ENCODE results near the gene MSRB3.
"Not testable (repeated sequence)": the region's sequence is repeated elsewhere in the genome, so short reads cannot be mapped to it uniquely, and the experiment has no call there.

MSRB3 gene

DNA sequence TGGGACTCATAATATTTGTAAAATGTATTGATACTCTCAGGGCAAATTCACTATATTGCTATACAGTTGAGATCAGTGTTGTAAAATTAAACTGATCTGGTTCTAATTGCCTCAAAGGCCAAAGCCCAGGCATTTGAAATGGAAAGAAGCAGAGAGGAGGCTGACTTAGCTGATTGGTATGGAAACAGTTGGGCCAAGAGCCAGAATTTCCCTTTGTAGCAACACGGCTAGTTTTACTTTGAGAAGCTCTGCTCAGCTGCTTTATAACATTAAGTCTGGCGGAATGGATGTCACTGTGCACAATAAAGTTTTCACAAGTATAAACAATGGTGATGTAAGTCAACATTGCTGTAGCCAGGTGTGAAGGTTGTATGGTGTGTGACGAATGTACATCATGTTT lies 186.4 kb downstream of the MSRB3 start:
- DNase-seq, result no peak
- in situ Hi-C loops (cut with MboI; ENCODE audit: low pct_unique_long_range_greater_than_20kb, low sequenced_read_pairs), result no loop called here

DNA sequence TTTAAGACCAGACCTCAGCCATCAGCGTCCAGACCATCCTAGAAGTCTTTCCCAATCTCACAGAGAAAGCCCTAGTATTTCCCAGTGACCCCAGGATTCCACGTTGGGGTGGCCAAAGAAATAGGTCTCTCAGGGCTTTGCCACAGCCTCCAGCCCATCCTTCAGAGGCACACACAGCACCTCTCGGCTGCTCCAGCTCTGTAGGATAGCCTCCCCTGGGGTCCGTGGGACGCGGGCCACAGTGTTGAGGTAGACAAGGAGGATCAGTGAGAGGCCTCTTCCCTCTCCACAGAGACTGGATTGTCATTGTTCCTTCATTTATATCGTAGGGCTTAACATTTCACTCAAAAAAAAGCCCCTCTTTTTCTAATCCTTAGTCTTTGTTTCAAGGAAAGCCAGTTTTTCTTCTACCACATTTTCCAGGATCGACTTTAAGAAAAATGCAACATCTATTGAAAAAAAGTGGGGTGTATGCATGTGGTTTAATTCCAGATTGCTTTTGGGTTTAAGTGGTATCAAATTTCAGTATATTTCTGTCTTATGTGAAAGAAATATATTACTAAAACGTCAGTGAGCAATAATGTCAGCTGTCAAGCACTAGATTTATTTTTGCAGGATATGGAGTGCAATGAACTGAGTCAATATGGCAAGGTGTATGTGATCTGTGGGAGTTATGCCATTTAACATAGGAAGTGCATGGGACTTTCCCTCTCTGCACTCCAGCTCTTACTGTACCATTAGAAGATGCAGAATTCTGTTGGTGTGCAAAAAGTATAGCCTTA lies 187.5 kb downstream of the MSRB3 start:
- no peak for DNase-seq
- in situ Hi-C loops (cut with MboI; ENCODE audit: low pct_unique_long_range_greater_than_20kb, low sequenced_read_pairs), result no loop called here

DNA sequence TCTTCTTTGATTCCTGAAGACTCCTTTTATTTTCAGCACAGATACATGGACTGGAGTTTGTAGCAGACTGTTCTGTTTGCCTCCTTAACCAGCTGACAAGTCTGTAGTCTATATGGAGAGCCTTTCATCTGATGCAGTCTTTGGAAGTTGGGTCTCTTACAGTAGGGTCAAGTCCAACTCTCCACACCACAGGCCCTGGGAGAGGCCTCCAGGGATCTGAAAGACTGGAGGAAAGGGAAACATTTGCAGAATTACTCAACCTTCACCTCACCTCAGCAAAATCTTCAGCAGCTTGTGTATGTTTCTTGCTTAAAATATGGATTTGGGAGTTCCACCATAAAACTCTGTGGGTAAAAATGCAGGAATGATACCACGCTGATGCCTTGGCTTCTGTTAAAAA lies 188.4 kb downstream of the MSRB3 start:
- DNase-seq, result no peak
- in situ Hi-C loops (cut with MboI; ENCODE audit: low pct_unique_long_range_greater_than_20kb, low sequenced_read_pairs), result no loop called here

DNA sequence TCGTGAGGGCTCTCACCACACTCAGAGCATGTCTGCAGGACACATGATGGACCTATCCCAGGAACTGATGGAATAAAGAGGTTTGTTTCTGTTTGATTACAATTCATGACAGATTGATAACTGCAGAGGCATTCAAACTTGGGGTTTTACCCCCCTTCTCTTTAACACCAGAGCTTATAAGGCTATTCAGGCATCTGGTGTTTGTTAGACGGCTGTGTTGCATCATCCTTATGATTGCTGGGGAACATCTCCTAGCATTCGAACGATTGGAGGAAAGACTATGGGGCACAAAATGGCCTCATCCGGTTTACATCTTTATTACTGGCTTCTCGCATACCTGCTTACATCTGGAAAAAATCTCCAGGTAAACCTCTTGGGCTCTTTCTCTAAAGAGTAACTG lies 191.8 kb downstream of the MSRB3 start:
- no peak for DNase-seq

DNA sequence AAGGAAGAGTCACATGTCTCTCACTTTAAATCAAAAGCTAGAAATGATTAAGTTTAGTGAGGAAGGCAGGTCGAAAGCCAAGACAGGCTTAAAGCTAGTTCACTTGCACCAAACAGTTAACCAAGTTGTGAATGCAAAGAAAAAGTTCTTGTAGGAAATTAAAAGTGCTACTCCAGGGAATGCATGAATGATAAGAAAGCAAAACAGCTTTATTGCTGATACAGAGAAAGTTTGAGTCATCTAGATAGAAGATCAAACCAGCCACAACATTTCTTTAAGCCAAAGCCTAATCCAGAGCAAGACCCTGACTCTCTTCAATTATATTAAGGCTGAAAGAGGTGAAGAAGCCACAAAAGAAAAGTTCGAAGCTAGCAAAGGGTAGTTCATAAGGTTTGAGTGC lies 193.6 kb downstream of the MSRB3 start:
- no peak for DNase-seq
- in situ Hi-C loops (cut with MboI; ENCODE audit: low pct_unique_long_range_greater_than_20kb, low sequenced_read_pairs), result no loop called here

More for the DNA sequence above, 191.8 kb downstream of the MSRB3 start:
- in situ Hi-C loops (cut with MboI; ENCODE audit: low pct_unique_long_range_greater_than_20kb, low sequenced_read_pairs), result no loop called here

DNA sequence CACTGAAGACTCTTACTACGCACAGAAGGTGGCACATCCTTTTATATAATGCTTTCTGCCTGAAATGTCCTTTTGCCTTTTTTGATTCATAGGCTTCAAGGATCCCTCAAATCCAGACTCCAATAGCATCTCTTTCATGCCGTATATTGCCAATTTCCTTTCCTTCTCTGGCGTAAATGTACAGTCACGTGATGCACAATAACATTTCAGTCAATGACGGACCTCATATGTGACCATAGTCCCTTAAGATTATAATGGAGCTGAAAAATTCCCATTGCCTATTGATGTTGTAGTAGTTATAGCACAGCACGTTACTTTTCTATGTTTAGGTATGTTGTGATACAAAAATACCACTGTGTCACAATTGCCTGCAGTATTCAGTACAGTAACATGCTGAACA lies 196.3 kb downstream of the MSRB3 start:
- in situ Hi-C loops (cut with MboI; ENCODE audit: low pct_unique_long_range_greater_than_20kb, low sequenced_read_pairs), result no loop called here
- DNase-seq, result no peak

DNA sequence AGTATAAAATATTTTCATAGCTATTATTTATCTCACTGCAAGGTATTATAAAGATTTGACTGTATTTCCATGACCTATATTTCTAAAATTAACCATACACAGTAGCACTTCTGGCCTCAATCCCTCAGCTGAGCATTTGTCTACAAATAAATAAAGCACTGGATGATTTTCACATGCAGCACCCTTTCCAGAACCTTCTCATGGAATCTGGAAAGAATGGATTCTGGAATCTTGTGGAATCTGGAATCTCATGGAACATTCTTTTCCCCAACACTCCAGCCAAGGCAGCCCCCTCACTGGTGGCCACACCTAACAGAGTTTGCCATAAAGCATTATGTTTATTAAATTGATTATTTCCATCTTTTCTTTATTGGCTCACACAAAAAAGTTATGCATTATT lies 199.2 kb downstream of the MSRB3 start:
- DNase-seq, result no peak
- in situ Hi-C loops (cut with MboI; ENCODE audit: low pct_unique_long_range_greater_than_20kb, low sequenced_read_pairs), result no loop called here

DNA sequence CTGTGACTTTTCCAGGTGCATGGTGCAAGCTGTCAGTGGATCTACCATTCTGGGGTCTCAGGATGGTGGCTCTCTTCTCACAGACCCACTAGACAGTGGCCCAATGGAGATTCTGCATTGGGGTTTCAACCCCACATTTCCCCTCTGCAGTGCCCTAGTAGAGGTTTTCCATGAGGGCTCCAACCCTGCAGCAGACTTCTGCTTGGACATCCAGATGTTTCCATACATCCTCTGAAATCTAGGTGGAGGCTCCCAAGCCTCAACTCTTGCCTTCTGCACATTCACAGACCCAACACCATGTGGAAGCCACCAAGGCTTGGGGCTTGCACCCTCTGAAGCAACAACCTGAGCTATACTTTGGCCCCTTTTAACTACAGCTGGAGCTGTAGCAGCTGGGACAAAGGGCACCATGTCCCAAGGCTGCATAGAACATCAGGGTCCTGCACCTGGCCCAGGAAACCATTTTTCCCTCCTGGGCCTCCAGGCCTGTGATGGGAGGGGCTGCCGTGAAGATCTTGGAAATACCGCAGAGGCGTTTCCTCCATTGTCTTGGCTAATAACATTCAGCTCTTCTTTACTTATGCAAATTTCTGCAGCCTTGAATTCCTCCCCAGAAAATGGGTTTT lies 205.5 kb downstream of the MSRB3 start:
- DNase-seq; in situ Hi-C loops (cut with MboI; ENCODE audit: low pct_unique_long_range_greater_than_20kb, low sequenced_read_pairs): not testable (repeated sequence)

DNA sequence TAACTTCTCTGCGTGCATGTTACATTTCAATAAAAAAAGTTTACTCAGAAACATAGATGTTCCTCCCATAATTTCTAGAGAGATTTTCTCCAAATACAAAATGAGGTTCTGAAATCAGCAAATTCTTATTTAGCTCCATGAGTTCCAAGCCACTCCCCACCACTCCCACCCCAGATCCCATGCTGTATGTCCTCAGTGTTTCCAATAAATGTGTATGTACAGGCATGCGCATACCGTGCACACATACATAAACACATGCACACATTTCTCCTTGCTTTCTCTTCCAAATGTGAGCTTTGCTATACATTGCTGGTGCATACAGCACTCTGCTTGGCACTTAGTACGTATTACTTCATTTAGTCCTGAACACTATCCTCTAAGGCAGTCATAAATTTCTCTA lies 209.7 kb downstream of the MSRB3 start:
- DNase-seq, result no peak
- in situ Hi-C loops (cut with MboI; ENCODE audit: low pct_unique_long_range_greater_than_20kb, low sequenced_read_pairs), result no loop called here

DNA sequence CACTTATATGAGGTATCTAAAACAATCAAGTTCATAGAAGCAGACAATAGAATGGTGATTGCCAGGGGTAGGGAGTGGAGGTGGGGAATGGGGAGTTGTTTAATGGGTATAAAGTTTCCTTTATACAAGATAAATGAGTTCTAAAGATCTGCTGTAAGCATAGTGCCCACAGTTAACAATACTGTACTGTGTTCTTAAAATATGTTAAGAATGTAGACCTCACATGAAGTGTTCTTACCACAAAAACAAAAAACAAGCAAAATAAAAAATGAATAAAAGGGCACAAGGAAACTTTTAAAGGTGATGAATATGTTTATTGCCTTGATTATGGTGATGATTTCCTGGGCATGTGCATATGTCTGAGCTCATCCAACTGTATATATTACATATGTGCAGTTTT lies 211.8 kb downstream of the MSRB3 start:
- DNase-seq, result no peak
- in situ Hi-C loops (cut with MboI; ENCODE audit: low pct_unique_long_range_greater_than_20kb, low sequenced_read_pairs), result no loop called here

DNA sequence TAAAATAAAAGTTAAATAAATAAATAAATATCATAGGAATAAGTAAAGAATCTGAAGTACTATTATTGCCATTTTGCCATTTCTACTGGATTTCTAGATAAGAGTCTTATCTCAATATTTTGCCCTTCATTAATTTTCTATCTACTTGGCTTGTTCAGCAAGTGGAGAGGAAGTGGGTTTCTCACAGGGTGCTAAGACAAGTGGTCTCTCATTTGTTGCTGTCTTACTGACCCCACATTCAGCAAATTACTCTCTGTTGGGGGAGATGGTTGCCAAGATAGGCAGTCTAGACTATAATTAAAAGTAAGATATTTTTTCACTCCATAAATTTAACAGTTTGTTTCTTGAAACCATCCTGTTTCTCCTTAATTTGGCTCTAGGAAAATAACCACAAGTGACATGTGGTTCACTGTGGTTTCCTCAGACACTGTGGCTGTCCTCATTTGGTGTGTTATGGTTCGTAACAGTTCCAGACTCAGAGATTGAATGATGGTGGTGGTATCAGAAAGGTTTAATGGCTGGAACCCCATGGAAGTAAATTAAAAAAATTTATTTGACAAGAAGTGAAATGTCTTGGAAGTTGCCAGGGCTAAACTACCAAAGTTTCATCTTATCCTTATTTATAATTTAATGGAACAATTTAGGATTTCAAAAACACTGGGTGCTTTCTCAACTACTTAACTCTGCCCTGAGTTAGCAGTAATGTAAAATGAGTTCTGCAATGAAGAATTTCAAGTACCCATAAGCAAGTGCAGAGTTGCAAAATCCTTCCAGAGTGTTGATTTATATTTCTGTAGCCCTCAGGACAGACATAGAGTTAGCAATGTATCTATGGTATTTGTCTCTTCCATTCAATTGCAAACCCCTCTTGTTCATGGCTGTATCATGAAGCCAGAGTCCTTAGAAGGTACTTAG lies 214.8 kb downstream of the MSRB3 start:
- in situ Hi-C loops (cut with MboI; ENCODE audit: low pct_unique_long_range_greater_than_20kb, low sequenced_read_pairs), result no loop called here
- DNase-seq, result peak; percentile 15

DNA sequence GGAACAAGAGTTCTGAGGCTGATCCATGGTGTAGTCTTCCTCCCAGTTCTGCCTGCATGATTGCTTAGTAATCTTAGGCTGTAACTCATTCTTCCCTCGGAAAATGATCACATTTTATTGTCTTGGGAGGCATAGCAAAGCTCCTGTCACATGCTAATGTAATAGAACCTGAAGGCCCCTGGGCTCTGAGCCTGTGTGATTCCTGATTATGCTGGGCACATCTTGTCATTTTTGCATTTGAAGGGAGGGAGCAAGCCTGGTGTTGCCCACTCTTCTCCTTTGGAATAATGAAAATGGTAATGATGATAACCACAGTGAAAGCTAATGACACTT lies 215.4 kb downstream of the MSRB3 start:
- in situ Hi-C loops (cut with MboI; ENCODE audit: low pct_unique_long_range_greater_than_20kb, low sequenced_read_pairs), result no loop called here
- DNase-seq, result no peak

DNA sequence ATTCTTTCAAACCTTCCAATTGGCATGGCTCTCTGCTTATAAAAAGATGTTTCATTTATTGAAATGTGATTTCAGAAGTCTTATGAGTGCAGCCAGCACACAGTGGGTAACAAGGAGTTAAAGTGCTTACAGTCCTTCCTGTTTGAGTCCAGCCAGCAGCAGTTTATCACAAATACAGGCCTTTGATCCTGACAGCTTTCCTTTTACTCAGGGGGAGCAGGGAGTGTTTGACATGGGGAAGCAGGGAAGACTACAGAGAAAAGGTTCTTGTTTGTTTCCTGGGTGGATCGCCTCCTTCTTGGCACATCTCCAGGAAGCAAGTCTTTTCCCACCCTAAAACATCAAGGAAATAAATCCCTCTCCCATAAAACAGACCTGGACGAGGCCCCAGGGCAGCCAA lies 216.1 kb downstream of the MSRB3 start:
- in situ Hi-C loops (cut with MboI; ENCODE audit: low pct_unique_long_range_greater_than_20kb, low sequenced_read_pairs), result no loop called here
- no peak for DNase-seq

DNA sequence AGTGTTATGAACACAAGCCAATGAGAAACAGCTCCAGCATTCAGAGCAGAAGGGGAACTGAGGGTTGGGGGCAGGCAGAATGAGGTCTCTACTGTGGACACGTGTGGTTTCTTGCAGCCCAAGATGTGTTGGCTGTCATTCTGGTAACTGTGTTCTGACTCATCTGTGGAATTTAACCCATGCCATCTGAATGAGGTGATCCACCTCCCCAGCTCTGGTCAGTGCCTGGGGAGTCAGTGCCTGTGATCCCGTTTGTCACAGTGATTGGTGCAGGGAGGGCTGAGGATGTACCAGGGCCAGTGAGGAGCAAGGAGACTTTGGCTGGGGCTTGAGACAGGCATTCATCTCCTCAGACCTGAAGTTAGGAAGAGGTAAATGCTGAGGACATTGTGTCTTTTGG lies 216.8 kb downstream of the MSRB3 start:
- in situ Hi-C loops (cut with MboI; ENCODE audit: low pct_unique_long_range_greater_than_20kb, low sequenced_read_pairs), result no loop called here
- no peak for DNase-seq

DNA sequence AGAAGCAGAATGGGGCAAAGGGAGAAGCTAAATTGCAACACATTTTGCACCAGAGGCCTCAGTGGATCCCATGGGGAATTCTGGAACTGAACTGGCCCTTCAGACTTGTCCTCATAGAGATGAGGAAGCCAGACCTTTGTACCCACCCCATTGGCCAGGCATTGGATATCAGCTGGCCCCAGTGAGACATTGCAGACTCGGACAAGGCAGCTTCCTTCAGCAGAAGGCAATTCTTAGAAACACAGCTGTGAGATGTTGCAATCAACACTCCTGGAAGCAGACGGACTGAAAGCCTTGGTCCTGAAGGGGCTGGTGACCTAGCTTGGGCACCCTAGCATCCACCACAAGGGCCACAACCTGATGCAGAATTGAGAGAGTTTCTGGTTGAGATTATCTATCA lies 218.1 kb downstream of the MSRB3 start:
- in situ Hi-C loops (cut with MboI; ENCODE audit: low pct_unique_long_range_greater_than_20kb, low sequenced_read_pairs), result no loop called here
- DNase-seq, result no peak

DNA sequence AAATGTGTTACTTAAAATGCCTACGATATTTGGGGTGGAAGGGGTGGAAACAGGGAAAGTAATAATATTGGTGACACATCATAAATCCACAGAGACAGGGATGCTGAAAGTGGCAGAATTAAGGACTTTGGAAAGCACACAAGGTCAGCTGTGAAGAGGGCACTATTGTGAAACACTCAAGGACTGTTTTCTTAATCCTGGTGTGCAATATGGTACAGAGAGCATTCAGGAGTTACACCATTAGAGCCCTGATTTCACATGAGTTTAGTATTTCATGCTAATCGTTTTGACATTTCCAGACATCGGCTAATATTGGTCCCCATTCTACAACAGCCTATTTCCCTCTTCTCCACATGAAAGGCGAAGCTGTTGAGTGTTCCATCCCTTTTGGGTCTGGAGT lies 219.2 kb downstream of the MSRB3 start:
- no peak for DNase-seq
- in situ Hi-C loops (cut with MboI; ENCODE audit: low pct_unique_long_range_greater_than_20kb, low sequenced_read_pairs), result no loop called here

DNA sequence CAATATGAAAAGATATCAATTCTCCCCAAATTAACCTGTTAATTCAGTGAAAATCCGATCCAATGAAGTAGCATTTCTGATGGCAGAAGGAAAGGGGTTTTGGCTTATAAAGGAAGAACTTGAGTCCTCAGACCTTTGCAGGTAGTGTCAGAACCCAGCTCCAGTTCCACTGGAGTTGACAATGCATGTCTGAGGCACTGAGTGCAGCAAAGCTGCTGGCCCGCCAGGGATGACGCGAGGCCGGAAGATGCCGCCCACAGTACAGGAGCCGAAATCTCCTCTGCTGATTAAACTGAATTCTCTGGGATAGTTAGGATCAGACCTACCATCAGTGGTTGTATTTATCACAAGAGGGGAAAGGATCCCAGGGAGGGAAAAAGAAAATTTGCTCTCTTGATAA lies 220.7 kb downstream of the MSRB3 start:
- in situ Hi-C loops (cut with MboI; ENCODE audit: low pct_unique_long_range_greater_than_20kb, low sequenced_read_pairs), result no loop called here
- DNase-seq, result no peak

DNA sequence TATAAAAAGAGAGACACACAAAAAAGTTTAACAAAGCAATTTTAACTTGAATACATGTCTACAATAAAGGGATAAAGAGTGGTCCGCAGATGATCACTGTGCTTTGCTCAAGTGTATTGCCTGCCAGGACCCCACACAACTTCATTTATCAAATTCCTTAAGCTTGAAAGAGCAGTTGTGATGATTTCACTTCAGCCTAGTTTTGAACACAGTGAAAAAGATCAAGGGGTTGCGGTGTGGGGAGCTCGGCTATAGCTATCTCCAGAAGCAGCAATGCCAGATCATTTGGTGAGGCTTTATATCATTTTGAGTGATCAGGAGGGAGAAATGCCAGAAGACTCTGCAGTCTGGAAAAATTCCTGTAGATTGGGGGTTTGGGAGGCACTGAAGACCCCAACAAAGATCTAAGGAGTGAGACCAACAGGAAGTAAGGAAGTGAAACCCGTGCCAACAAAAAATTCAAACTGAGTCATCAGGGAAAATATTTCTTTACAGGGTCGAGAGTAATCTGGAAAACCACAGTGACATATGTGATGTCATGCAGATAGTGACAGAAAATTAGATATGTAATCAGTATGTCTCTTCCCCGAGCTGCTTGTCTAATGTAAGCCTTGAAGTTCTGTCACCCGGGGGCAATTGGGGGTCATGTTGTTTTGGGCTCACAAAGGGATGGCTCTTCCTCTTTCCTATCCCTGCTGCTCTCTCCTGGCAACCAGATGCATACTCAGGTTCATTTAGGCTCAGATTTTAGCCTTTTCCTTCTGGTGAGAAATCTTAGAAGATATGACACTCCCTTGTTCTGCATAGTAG lies 221.8 kb downstream of the MSRB3 start:
- no peak for DNase-seq
- in situ Hi-C loops (cut with MboI; ENCODE audit: low pct_unique_long_range_greater_than_20kb, low sequenced_read_pairs), result no loop called here

DNA sequence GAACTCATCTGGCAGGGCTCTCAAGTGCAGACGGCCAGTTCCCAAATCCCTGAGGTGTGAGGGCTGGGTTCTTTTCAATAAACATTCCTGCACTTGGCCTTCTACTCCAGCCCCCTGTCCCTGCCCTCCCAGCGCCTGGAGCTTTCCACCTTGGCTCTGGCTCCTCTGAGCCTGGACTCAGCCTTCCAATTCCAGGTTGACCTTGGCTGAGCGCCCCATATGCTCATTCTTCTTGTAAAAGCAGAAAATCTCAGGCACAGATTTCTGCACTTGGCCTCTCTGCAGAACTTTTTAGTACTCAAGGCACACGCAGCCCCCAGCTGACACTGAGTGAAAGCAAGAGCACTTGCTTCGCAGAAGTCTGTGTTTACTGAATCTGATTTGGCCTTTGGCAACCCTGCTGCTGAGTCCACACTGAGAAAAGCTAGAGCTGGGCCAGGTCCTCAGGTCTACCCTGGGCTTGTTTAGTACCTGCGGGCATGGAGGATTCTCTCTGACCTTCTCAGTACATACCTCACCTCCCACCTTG lies 222.7 kb downstream of the MSRB3 start:
- in situ Hi-C loops (cut with MboI; ENCODE audit: low pct_unique_long_range_greater_than_20kb, low sequenced_read_pairs), result no loop called here
- no peak for DNase-seq

All from KBM-7 (cell line).